ENCODE data around the gene GAST.

GAST gene

DNA sequence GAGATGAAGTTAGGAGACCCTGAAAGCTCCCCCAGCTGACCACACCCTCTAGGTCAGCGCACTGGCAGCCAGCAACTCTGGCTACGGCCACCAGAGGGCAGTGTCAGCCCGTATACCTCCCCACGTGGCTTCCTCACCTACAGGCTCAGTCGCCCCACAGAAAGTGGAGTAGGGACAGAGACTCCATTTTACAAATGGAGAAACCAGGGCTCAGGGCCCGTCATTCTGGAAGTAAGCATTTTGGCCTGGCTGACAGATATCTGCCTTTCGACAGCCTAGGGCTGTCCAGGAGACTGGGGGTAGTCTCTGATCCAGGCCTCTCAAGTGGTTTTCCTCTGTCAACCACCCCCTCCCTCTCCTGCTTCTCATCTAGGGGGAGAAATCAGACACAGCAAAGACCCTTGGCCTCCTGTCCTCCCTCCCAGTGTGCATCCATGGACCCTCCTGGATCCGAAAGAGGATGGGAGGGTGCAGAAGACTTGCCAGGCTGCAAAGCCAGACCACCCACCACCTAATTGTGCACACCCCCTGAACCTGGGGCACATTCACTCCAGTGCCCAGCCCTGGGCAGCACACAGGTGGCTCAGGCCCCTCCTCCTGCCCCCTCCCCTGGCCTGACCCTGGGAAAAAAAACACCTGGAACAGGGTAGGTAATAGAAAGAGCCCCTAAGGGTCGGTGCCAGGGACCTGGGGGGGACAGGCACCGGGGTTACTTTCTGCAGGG, 26.1 kb downstream of the GAST start:
- DNase-seq (ENCODE audit: insufficient read length, low spot score) (peak; percentile 91), FAIRE-seq (no peak)
- TF ChIP-seq CTCF (IDR thresholded peaks at IDR 0.05; ENCODE audit: insufficient read depth, missing control alignments): peak; percentile 100

DNA sequence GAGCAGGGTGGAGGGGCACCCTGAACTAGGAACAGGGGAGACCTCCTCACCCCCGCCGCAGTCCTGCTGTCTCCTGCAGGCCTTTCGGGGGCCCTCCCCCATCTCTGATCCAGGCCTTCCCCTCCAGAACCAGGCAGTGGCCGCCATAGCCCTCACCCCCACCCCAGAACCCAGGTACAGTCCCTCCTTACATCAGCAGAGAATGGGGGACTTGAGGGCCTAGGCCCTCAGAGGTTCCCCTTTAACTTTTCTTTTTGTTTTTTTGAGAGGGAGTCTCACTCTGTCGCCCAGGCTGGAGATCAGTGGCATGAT, 26.6 kb downstream of the GAST start:
- FAIRE-seq: no peak
- DNase-seq (ENCODE audit: insufficient read length, low spot score): no peak
- TF ChIP-seq CTCF (IDR thresholded peaks at IDR 0.05; ENCODE audit: insufficient read depth, missing control alignments): no peak

- TF ChIP-seq CTCF (IDR thresholded peaks at IDR 0.05; ENCODE audit: insufficient read depth, missing control alignments): no peak
- no peak for FAIRE-seq
- no peak for DNase-seq (ENCODE audit: insufficient read length, low spot score)
These were observed 27.7 kb downstream of the GAST start for GRCh38 chr17:41739661-41740352.

- no peak for DNase-seq (ENCODE audit: insufficient read length, low spot score)
- no peak for TF ChIP-seq CTCF (IDR thresholded peaks at IDR 0.05; ENCODE audit: insufficient read depth, missing control alignments)
- FAIRE-seq: no peak
These were observed 28.4 kb downstream of the GAST start for GRCh38 chr17:41740506-41740905.

DNA sequence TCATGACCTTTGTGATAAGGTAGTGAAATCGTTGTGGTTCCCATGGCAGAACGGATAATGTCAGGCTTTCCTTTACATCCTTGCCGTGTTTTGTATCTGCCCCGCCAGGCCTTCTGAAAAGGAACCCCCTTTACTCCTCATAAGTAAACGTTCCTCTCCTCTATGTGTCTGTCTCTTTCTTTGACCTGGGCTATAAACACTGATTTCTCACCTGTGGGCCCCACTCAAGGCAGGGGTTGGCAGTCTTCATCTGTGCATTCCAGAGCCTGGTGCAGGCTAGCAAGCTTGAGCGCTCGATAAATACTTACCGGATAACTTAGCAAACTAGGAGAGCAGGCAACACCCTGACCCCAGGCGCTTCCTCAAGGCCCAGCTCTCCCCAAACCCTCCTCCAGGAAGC, 29.6 kb downstream of the GAST start:
- DNase-seq (ENCODE audit: insufficient read length, low spot score): no peak
- no peak for TF ChIP-seq CTCF (IDR thresholded peaks at IDR 0.05; ENCODE audit: insufficient read depth, missing control alignments)
- no peak for FAIRE-seq

- FAIRE-seq: no peak
- DNase-seq (ENCODE audit: insufficient read length, low spot score): no peak
- TF ChIP-seq CTCF (IDR thresholded peaks at IDR 0.05; ENCODE audit: insufficient read depth, missing control alignments): no peak
These were observed 36.1 kb downstream of the GAST start for GRCh38 chr17:41748275-41748674.

- DNase-seq (ENCODE audit: insufficient read length, low spot score) (no peak), FAIRE-seq (no peak)
- no peak for TF ChIP-seq CTCF (IDR thresholded peaks at IDR 0.05; ENCODE audit: insufficient read depth, missing control alignments)
These were observed 38.7 kb downstream of the GAST start for GRCh38 chr17:41750862-41751261.
